Inflammatory macrophage treated with lipopolysaccharide for 1 hour (primary cell): ENCODE results near the gene AMACR.
"Not testable (repeated sequence)": the region's sequence is repeated elsewhere in the genome, so short reads cannot be mapped to it uniquely, and the experiment has no call there.

Source experiments
- DNase-seq, 2 donors: peaks; one replicate each; pipeline ENCODE4 v3.0.0-alpha.2; 2020 to 2022

The AMACR gene

DNA sequence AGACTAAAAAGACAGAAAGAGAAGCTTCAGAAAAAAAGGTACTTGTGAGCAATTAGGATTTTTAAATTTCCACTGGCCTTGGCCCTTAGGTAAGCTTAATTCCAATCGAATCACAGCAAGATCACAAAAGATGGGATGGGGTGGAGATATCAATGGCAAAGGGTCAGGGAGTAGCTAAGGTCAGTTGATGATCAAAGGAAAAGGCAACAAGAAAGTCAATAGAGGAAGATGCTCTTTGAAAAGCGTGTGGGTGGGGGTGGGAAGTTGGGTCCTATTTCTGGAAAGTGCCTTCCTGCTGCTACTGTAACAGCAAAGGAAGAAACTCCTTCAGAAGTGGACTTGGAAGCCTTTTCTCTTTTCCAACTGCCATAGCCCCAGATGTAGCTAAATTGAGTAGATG lies 27.9 kb upstream of the AMACR start:
- DNase-seq, result peak; percentile 11 to 41

DNA sequence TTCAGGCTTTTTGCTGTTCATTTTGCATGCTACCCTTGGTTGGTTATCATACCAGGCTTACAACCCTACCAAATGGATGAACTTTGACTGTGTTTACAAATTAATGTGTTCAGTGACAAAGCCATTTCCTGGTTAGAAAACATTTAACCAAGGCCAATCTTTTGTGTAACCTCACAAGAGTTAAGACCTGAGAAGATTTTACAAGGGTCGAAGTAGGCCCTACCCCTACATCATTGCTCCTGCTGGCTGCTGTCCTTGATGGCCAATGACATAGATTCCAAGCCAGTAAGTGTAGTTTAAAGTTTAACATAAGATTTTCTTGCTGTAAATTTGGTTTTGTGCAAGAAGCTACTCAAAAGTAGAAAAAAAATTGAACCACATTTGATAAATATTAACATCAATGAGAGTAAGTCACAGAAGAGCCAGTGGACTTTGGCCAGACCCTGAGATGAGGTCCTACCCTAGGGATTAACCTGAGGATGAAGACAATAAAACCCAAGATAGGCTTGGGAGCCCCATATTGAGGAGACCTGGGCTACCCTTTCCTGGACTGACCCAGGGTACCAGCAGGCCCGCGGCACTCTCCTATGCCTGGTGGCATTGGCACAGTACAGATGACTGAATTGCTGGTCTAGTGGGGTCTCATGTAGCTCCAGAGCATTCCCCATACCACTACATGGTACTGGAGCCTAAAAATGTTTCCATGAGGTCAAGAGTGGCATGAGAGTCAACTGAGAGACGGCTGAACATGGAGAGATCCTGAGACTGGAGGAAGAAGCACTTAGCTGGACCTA lies 26.9 kb upstream of the AMACR start:
- DNase-seq, result no peak

DNA sequence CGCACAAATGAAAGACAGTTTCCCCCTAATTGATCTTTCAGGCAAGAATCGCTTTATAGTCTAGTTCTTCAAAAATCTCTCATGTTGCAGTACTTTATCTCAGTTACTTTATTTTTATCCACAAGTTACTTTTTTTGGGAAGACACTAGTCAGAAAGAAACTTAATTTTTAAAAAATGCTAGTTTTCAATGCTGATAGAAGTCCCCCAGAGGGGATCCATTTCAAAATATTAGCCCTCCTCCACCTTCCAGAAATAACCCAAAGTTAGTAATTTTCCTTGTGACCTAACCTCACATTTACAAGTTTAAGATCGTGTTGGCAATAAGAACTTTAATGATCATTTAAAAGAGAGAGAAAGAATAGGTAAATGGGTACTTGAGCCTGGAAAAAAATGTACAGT lies 24.1 kb upstream of the AMACR start:
- DNase-seq, result no peak

DNA sequence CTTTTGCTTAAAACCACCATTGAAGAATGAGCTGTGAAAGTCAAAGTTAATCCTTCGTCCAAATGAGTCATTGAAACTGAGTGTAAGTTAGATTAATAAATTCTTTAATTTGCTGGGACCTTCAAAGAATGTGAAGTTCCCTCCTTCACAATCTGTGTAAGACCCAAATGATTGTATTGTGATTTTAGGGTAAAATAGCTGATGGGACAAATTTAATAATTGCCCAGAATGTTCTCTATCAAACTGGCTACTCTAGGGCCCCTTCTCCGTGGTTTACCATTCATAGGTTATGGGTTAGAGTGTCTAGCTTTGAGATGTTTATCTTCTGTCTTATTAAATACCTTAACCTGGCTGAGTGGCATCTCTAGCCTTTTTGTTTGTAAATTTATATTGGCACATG lies 23.3 kb upstream of the AMACR start:
- DNase-seq, result no peak

DNA sequence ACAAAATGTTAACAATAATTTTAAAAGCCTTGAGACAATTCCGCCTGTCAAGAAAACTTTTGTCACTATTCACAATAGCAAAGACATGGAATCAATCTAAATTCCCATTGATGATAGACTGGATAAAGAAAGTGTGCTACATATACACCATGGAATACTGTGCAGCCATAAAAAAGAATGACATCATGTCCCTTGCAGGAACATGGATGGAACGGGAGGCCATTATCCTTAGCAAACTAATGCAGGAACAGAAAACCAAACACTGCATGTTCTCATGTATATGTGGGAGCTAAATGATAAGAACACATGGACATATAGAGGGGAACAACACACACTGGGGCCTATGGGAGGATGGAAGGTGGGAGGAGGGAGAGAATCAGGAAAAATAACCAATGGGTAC lies 22.7 kb upstream of the AMACR start:
- DNase-seq, result not testable (repeated sequence)

DNA sequence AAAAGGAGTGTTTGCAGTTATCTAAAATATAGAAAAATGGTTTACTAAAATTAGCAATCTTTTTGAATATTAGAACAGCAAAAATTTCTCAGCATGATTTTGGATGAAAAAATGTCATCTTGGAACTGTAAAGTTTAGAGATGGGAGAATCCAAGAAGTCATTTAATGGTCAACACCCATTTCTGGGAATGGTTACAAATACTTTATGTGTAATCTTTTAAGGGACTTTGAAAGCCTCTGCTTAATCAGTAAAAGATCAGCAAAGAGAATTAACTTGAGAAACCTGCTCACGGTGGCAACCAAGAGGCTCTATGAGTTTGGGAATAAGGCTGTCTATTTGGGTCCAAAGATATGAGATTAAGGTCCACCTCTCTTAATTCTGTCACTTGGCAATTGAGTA lies 22.2 kb upstream of the AMACR start:
- DNase-seq, result no peak

DNA sequence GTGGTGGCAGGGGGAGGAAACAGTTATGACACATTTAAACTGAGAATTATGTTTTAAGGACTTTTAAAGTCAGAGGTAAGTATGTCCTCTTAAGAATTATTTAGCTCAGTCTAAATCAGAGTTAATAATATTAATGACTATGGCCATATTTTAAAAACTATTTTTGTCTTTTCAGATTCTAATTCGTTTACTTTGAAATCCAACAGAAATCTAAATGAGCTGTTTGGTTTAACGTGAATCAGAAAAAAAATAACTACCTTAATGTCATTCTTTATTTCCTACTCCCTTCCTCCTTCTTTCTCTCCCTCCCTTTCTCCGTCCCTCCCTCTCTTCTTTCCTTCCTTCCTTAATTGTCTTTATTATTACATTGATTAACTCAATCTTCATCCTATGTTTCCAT lies 20.5 kb upstream of the AMACR start:
- no peak for DNase-seq

DNA sequence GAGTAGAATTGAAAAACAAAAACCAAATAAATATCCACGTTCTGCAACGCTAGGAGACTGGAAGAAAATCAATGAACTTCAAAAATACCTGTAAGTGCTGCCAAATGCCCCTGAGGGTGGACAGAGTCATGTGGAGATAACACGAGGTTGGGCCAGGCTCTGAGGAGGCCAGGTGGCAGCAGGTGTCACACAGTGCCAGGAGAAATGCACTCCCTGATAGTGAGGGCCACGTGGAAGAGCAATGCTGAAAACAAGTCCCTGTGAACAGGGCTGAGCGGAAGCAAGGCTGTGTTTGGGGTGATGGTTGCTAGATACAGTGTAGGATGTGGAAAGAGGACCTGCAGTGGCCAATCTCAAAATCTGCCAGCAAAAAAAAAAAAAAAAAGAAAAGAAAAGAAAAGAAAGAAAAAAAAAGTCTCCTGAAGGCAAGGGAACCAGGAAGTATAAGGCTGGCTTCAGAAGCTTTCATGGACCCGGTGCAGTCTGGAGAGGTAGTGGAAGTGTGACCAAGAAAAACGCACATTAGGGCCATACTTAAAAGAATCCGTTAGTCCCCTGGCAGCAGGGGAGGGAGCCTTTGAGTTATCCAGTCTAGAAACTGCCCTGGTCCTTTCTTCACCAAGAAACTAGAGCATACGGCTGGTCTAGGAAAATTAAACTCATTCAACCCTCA lies 18.4 kb upstream of the AMACR start:
- no peak for DNase-seq

DNA sequence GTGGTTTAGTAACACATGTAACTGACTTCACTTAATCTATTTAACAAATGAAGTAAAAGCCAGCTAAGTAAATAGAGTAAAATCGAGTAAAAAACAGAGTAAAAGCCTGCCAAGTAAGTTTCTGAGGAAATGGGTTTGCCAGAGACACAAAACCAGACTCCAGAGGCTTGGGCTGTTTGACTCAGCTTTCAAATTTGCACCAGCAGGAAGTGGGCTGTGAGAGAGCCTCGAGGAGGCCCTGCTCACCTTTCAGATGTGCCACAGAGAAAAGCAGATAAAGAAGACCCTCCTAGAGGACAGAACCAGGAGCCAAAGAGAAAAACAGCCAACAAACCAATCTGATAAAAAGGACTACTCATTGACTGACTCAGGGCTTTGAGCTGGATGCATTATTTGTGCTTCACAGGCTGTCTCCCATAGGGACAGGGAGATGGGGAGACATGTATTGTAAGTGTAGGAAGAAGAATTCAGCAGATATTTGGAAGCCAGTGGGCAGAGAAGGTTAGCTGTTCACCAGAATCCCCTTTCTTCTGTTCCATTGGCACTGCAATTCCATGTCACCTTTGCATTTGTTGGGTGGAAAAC lies 14.4 kb upstream of the AMACR start:
- DNase-seq, result no peak

DNA sequence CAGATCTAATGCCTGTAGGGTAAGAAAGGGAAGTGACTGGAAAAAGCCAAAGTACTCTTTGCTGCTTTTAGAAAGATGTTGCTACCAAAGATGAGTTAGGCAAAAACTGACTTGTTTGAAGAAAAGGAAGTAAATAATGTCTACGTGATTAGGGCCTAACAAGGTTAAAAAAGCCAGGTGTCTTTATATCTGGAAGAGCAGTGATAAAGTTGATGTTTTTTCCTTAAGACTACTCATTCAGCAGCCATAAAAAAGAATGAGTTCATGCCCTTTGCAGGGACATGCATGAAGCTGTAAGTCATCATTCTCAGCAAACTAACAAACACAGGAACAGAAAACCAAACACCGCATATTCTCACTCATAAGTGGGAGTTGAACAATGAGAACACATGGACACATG lies 13.5 kb upstream of the AMACR start:
- no peak for DNase-seq

DNA sequence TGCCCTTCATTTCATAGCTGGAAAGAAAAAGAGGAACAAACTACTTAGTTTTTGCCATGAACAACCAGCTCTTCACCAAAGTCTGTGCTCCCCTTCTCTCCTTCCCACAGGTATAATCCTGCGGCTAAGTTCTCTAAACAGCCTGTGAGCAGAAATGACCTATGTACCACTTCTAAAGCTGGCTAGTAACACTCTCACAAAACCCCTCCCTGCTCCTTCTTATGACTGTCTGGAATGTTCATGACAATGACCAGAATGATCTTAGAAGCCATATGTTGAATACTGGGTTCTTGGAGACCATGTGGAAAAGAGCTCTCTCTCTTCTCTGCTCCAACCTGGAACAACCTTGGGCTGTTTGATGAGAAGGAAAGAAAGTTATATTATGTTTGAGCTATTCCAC lies 12.9 kb upstream of the AMACR start:
- no peak for DNase-seq

DNA sequence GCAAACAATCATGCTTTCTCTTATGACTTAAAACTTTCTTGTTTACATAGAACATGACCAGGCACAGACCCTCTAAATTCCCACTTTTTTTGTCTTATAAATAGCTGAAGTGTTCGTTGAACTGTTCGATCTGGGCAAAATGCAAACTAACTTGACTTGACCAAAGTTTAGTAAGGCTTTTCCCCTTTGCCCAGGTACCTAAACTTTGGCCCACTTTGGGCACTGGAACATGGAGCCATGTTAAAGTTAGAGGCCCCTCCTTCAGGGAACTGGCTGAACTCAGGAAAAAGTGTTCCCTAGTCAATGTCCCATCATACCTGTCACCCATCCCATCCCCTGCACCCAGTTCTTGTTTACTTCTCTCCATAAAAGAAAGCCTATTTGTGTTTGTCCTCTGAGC lies 9.4 kb upstream of the AMACR start:
- no peak for DNase-seq

DNA sequence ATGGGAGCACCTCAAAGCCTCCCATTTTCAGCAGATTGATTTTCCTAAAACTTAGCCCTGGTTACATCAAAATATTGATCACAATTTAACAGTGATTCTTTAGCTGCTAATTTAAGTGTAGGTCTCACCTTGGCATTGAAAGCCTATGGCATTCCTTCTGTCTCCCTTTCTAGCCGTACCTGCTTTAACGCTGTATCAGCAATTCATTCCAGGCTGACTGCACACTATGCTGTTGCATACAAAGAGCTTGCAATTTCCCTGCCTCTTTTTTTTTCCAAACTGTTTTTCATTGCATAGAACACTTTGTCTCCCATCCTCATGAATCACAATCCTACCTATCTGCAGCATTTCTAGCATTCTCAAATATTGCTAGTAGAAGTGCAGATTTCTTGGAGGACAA lies 8.9 kb upstream of the AMACR start:
- DNase-seq, result no peak

DNA sequence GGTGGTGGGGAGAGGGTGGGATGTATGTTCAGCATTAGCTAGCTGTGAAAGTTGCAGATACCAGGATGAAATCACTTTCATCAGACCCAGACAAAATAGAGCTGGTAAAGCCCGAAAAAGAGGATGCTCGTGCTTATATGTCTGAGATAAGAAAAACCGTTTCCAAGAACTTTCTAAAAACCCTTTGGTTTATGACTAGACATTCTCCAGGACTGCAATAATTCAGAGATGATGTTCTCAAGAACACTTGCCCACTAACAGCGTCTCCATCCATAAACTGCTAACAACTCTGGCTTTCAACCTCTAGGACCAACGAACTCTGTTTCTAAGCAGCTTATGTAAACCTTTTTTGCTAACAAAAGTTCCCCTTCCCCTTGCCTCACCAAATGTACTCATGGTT lies 8.4 kb upstream of the AMACR start:
- no peak for DNase-seq

DNA sequence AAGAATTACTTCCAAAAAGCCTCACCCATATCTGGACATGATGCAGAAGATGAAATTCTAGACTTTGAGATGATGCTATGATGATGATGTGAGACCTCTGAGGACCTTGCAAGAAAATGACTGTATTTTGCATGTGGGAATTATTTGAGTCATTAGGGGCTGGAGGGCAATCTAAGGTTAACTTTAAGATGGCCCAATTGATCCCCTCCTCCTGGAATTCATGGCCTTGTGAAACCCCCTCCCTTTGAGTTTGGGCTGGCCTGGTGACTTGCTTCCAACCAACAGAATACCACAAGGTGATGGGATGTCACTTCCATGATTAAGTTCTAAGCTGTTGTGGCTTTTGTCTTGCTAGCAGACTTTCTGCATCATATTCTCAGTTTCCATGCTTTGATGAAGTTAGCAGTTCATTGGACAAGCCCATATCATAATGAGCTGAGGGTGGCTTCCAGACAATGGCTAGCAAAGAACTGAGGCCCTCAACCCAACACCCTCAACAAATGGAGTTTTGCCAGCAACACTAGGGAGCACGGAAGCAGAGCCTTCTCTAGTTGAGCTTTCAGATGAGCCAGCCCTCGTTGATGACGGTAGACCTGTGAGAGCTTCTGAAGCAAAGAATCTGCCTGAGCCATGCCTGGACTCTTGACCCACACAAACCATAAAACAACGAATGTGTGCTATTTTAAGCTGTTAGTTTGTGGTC lies 7.4 kb upstream of the AMACR start:
- DNase-seq, result no peak

DNA sequence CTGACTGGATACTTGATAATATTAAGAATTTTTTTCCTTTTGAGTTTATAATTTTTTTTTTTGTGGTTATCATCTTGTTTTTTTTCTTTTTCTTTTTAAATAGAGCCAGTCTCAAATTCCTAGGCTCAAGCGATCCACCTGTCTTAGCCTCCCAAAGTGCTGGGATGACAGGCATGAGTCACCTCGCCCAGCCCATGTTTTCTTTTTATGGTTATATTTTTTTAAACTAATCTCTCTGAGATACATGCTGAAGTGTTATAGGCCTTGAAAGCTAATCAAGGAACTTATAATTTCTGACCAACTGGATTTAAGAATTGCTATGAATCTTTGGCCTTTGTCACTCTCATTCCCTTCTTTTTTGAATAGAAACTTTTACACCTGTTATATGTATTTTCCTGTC lies 6.8 kb upstream of the AMACR start:
- no peak for DNase-seq

DNA sequence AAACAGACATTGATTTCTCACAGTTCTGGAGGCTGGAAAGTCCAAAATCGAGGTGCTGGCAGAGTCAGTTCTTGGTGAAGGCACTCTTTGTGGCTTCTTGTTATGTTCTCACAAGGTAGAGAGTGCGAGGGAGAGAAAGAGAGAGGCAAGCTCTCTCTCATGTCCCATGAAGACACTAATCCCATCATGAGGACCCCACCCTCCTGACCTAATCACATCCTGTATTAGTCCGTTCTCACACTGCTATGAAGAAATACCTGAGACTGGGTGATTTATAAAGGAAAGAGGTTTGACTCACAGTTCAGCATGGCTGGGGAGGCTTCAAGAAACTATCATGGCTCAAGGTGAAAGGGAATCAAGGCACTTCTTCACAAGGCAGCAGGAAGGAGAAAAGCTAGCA lies 5.7 kb upstream of the AMACR start:
- no peak for DNase-seq

DNA sequence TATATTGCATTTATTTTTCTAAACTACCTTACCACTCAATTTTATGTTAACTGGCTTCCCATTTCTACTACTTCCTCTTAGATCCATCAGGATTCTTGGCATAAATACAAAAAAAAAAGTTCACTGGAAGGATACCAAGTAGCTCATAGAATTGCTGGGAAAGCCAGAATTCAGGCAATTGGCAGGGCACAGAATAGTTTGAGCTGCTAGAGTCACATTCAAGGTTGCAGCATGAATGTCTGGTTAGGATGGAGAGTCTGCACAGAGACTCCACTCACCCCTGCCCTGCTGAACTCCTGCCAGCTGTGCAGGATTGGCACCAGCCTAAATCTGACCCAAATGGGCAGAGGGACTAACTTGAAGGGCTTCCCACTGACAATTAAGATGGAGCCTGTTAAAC lies 4.9 kb upstream of the AMACR start:
- no peak for DNase-seq

DNA sequence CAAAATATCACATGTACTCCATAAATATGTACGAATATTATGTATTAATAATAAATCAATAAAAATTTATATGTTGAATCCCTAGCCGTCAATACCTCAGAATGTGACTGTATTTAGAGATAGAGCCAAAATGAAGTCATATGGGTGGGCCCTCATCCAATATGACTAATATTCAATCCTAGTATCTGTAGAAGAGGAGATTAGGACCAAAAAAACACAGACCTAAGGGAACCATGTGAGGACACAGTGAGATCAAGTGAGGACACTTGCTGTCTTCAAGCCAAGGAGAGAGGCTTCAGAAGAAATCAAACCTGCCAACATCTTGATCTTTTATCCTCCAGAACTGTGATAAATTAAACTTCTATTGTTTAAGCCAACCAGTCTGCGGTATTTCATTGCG lies 3.7 kb upstream of the AMACR start:
- no peak for DNase-seq

DNA sequence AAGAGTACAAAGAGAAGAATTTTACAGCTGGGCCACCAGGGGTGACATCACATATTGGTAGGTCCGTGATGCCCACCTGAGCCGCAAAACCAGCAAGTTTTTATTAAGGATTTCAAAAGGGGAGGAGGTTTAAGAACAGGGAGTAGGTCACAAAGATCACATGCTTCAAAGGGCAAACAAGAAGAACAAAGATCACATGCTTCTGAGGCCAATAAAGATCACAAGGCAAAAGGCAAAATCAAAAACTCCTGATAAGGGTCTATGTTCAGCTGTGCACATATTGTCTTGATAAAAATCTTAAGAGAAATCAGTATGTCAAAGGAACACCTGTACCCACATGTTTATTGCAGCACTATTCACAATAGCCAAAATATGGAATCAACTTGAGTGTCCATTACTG lies 2.3 kb upstream of the AMACR start:
- DNase-seq, result not testable (repeated sequence)

DNA sequence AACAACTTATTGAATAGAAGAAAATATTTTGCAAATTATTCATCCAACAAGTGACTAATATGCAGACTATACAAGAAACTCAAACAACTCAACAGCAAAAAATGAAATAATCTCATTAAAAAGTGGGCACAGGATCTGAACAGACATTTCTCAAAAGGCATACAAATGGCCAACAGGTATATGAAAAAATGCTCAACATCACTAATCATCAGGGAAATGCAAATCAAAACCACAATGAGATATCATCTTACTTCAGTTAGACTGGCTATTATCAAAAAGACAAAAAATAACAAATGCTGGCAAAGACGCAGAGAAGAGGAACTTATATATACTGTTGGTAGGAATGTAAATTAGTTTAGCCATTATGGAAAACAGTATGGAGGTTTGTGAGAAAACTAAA lies 1.8 kb upstream of the AMACR start:
- DNase-seq, result no peak

DNA sequence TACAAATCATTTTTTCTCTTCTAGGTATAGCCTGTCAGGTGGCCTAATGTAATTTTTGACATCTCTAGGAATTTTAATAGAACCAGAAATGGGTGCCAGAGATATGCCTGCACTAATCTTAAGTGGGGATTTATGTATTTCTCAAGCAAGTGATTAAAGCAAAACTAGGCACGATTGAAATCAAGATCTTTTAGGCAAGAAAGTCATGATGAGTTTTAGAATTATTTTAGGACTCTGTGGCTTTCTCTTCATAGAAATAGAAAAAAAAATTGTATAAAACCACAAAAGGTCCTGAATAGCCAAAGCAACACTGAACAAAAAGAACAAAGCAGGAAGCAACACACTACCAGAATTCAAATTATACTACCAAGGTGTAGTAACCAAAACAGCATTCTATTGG lies 952 bp upstream of the AMACR start:
- no peak for DNase-seq

DNA sequence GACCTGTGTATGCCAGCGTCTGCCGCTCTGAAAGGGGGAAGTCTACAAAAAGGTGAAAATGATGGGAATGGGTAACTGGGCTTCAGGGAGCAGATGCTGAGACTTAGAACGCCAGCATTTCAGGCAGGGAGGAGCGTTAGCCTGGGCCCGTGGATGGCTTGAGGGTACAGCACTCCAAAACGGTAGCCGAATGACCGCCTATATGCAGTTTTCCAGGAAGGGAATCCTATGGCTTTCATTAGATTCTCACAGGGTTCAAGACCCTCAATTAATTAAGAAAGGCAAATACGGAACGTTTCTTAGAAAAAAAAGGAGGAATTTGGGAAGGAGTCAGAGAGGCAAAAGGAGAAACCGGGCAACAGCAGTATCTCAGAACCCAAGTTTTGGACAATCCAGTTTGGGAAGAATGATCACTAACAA lies 639 bp downstream of the AMACR start:
- DNase-seq, result no peak

DNA sequence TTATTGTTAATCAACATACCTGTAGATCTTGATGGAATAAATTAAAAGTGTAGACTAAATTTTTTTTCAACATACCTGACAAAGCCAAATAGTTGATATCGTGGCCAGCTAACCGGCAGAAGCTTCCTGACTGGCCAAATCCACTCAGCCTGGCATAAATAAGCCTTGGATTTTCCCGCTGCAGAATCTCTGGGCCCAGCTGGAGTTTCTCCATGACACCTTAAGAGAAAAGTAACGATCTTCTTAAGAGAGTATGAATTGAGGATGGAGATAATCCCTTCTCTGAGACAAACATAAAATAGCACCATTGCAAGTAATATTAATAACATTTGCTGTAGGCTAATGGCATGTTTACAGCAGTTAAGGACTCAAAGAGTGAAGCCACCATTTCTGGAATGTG lies 2.2 kb downstream of the AMACR start:
- no peak for DNase-seq
